ENCODE data around the gene EHMT1.

DNA sequence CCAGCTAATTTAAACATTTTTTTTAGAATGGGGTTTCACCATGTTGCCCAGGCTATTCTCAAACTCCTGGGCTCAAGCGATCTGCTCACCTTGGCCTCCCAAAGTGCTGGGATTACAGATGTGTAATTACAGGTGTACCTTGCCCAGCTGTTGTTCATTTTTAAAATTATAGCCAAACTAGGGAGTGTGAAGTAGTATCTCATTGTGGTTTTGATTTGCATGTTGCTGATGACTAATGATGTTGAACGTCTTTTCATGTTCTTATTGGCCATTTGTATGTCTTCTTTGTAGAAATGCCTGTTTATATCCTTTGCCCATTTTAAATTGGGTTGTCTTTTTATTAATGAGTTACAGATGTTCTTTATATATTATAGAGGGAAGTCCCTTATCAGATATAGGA is 31.5 kb downstream of the EHMT1 start:
- TF ChIP-seq, protein P1, sequence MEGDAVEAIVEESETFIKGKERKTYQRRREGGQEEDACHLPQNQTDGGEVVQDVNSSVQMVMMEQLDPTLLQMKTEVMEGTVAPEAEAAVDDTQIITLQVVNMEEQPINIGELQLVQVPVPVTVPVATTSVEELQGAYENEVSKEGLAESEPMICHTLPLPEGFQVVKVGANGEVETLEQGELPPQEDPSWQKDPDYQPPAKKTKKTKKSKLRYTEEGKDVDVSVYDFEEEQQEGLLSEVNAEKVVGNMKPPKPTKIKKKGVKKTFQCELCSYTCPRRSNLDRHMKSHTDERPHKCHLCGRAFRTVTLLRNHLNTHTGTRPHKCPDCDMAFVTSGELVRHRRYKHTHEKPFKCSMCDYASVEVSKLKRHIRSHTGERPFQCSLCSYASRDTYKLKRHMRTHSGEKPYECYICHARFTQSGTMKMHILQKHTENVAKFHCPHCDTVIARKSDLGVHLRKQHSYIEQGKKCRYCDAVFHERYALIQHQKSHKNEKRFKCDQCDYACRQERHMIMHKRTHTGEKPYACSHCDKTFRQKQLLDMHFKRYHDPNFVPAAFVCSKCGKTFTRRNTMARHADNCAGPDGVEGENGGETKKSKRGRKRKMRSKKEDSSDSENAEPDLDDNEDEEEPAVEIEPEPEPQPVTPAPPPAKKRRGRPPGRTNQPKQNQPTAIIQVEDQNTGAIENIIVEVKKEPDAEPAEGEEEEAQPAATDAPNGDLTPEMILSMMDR (conservative IDR thresholded peaks at IDR 0.05; ENCODE audit: low read length): no peak
- no peak for TF ChIP-seq EZH2phosphoT487 (IDR thresholded peaks at IDR 0.05; ENCODE audit: borderline replicate concordance, low read depth, low read length)
